Erythroblast (primary cell): Measurements from ENCODE around the gene NOP10.

Source experiments
- GATA1 ChIP-seq: IDR thresholded peaks from 2 replicates; pipeline ENCODE4 v1.6.1; 2011; ENCODE audit warnings: low read depth, mild to moderate bottlenecking, control low read depth, low read length, moderate library complexity
- POLR2A ChIP-seq: IDR thresholded peaks from 2 replicates; pipeline ENCODE4 v1.6.1; 2011; ENCODE audit warnings: mild to moderate bottlenecking, low read length

DNA sequence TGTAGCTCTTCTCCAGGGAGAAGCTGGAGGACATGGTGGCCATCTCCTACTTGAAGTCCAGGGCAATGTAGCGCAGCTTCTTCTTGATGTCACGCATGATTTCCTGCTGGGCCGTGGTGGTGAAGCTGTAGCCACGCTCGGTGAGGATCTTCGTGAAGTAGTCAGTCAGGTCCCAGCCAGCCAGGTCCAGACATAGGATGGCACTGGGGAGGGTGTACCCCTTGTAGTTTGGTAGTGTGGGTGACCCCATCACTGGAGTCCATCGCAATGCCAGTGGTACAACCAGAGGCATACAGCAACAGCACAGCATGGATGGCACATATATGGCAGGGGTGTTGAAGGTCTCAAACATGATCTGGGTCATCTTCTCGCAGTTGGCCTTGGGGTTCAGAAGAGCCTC is 31.0 kb upstream of the NOP10 start:
- no peak for TF ChIP-seq POLR2A
- no peak for TF ChIP-seq GATA1
